Trophoblast cell (in vitro differentiated cells and primary cell): ENCODE results near the gene ZNF366.
A peak's percentile ranks its signal among the peaks of the same experiment; 100 is the strongest.

ENCODE experiments used
- DNase-seq, 2 donors: peaks; one replicate each; pipeline ENCODE4 v3.0.0-alpha.2; 2016
- H2AFZ ChIP-seq: 2 replicates; pipeline ENCODE4 v1.6.1; 2013; ENCODE audit warnings: low read length, moderate library complexity, mild to moderate bottlenecking; ENCODE audit not compliant: insufficient read depth, poor library complexity
- H2AK5ac ChIP-seq: 2 replicates; pipeline ENCODE4 v1.6.1; 2013; ENCODE audit warnings: mild to moderate bottlenecking, low read length
- H2BK120ac ChIP-seq: 2 replicates; pipeline ENCODE4 v1.6.1; 2013; ENCODE audit warnings: low read length, mild to moderate bottlenecking, moderate library complexity; ENCODE audit not compliant: insufficient read depth, poor library complexity
- H2BK12ac ChIP-seq: 2 replicates; pipeline ENCODE4 v1.6.1; 2013; ENCODE audit warnings: mild to moderate bottlenecking, low read length, moderate library complexity
- H2BK5ac ChIP-seq: 2 replicates; pipeline ENCODE4 v1.6.1; 2013; ENCODE audit warnings: low read length, low read depth, moderate library complexity, mild to moderate bottlenecking; ENCODE audit not compliant: poor library complexity
- H3K14ac ChIP-seq: 2 replicates; pipeline ENCODE4 v1.6.1; 2013; ENCODE audit warnings: mild to moderate bottlenecking, low read length
- H3K18ac ChIP-seq: 2 replicates; pipeline ENCODE4 v1.6.1; 2013; ENCODE audit warnings: mild to moderate bottlenecking, low read length
- H3K23ac ChIP-seq: 2 replicates; pipeline ENCODE4 v1.6.1; 2013; ENCODE audit warnings: low read length
- H3K27ac ChIP-seq: 2 replicates; pipeline ENCODE4 v1.5.1; 2013; ENCODE audit warnings: low read depth, mild to moderate bottlenecking, inconsistent platforms, low read length, moderate library complexity
- H3K27me3 ChIP-seq: 2 replicates; pipeline ENCODE4 v1.6.1; 2013; ENCODE audit warnings: inconsistent platforms, mild to moderate bottlenecking, low read length, moderate library complexity; ENCODE audit not compliant: insufficient read depth
- H3K36me3 ChIP-seq, 2 experiments: 1 replicate in 1 of 2; 2 replicates in 1 of 2; pipeline ENCODE4 v1.6.1; 2013; ENCODE audit warnings: low read length in 2 of 2, mild to moderate bottlenecking in 2 of 2, moderate library complexity in 1 of 2; ENCODE audit not compliant: insufficient read depth in 2 of 2, control insufficient read depth in 1 of 2
- H3K4ac ChIP-seq: 2 replicates; pipeline ENCODE4 v1.6.1; 2013; ENCODE audit warnings: low read depth, mild to moderate bottlenecking, low read length, moderate library complexity
- H3K4me1 ChIP-seq, 2 experiments: 1 replicate in 1 of 2; 2 replicates in 1 of 2; pipeline ENCODE4 v1.6.1; 2013; ENCODE audit warnings: low read length in 2 of 2, mild to moderate bottlenecking in 2 of 2, moderate library complexity in 1 of 2; ENCODE audit not compliant: insufficient read depth in 2 of 2, control insufficient read depth in 1 of 2
- H3K4me2 ChIP-seq: 2 replicates; pipeline ENCODE4 v1.6.1; 2013; ENCODE audit warnings: inconsistent platforms, mild to moderate bottlenecking, low read length, moderate library complexity
- H3K4me3 ChIP-seq: 2 replicates; pipeline ENCODE4 v1.5.1; 2013; ENCODE audit warnings: mild to moderate bottlenecking, low read depth, low read length, inconsistent platforms
- H3K79me1 ChIP-seq: one replicate; pipeline ENCODE4 v1.6.1; 2013; ENCODE audit warnings: low read length
- H3K79me2 ChIP-seq: 2 replicates; pipeline ENCODE4 v1.6.1; 2013; ENCODE audit warnings: low read length, mild to moderate bottlenecking; ENCODE audit not compliant: control insufficient read depth, insufficient read depth, poor library complexity
- H3K9ac ChIP-seq: 2 replicates; pipeline ENCODE4 v1.6.1; 2013; ENCODE audit warnings: mild to moderate bottlenecking, low read length
- H3K9me3 ChIP-seq: 2 replicates; pipeline ENCODE4 v1.6.1; 2013; ENCODE audit warnings: low read depth, mild to moderate bottlenecking, control low read depth, inconsistent platforms, low read length; ENCODE audit not compliant: insufficient read depth
- H4K12ac ChIP-seq: 2 replicates; pipeline ENCODE4 v1.6.1; 2013; ENCODE audit warnings: low read depth, mild to moderate bottlenecking, low read length, moderate library complexity
- H4K8ac ChIP-seq: 2 replicates; pipeline ENCODE4 v1.6.1; 2013; ENCODE audit warnings: low read depth, mild to moderate bottlenecking, low read length, moderate library complexity
- H4K91ac ChIP-seq: one replicate; pipeline ENCODE4 v1.6.1; 2013; ENCODE audit warnings: low read depth, mild to moderate bottlenecking, low read length, moderate library complexity
- WGBS: extraction: QIAGEN DNeasy Blood & Tissue Kit; methylation state at CpG from one replicate; pipeline ENCODE4 v1.1.7; 2013; ENCODE audit warnings: missing lambda C conversion rate; ENCODE audit not compliant: insufficient read length, insufficient coverage; ENCODE audit errors: extremely low coverage; 5-methylcytosine and 5-hydroxymethylcytosine counted together

Gene ZNF366

DNA sequence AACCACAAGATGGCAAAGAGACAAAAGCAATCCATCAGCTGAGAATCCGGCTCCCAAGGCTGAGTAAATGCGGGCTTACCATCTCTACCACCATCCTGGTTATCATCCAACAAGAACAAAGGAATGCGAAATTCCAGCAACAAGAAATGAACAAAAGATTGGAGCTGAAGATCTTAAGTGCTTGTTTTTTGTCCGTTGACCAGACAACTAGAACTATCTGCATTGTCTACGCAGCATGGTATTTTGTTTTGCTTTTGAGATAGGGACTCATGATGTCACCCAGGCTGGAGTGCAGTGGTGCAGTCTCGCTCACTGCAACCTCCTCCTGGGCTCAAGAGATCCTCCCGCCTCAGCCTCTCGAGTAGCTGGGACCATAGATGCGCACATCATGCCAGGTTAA is 88.9 kb downstream of the ZNF366 start:
- Histone ChIP-seq H3K18ac (no peak overlapping the region), H3K9ac (no peak overlapping the region), H3K23ac (no peak overlapping the region), H3K27ac (no peak overlapping the region), H2AFZ (no peak overlapping the region), H4K12ac (no peak overlapping the region), H2BK12ac (no peak overlapping the region), H2BK5ac (no peak overlapping the region), H3K4me3 (no peak overlapping the region), H3K4ac (no peak overlapping the region), H3K14ac (no peak overlapping the region), H3K79me1 (peaks cover 2% of the 10 kb centered on the region), H2AK5ac (no peak overlapping the region), H4K8ac (no peak overlapping the region), H3K4me1 (peaks cover 0 to 4% of the 10 kb centered on the region in 2 experiments), H4K91ac (no peak overlapping the region), H3K9me3 (peaks cover 9% of the 10 kb centered on the region), H2BK120ac (no peak overlapping the region), H3K27me3 (no peaks in the 10 kb centered on the region), H3K79me2 (no peaks in the 10 kb centered on the region), H3K4me2 (no peak overlapping the region), H3K36me3 (no peaks in the 10 kb centered on the region)
- WGBS: no CpG with 5 or more reads among the region's 9 CpGs
- DNase-seq: peak; percentile 78 to 97

DNA sequence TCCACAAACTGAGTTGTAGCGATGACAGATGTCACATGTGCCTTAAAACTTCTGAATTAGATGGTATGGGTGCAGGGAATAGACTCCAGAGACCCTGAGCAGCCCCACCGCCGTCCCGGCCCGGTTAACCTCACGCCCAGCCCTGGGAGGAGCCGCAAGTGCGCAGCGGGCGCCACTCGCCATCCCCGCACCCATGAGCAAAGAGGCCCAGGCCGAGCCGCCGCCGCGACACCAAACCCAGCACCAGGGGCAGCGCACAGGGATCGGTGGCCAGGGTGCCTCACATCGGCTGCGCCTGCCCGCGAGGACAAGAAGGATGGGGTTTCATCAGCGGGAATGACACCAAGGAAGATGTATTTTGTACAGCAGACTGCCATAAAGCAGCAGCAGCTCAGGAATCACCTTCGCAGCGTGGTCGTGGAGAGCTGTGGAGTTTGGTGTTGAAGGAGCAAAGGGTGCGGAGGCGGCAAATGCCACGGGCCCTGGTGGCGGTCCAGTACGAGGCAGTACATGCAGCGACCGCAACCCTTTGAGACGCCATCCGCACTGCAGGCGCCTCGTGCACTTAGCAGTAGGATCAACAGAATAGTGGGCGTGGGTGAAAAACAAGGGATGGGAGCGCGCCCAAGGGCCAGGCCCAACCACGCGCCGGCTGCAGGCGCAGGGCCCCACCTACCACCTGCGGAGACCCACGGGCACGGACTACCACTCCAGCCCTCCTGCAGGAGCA is 89.7 kb downstream of the ZNF366 start:
- no peak overlapping the region for H4K12ac ChIP-seq
- no peak overlapping the region for H2BK12ac ChIP-seq
- no peak overlapping the region for H2AFZ ChIP-seq
- H3K36me3 ChIP-seq: no peaks in the 10 kb centered on the region
- no peak overlapping the region for H3K4ac ChIP-seq
- WGBS: no CpG with 5 or more reads among the region's 48 CpGs
- H3K18ac ChIP-seq: no peak overlapping the region
- H3K4me3 ChIP-seq: no peak overlapping the region
- DNase-seq: no peak
- no peak overlapping the region for H2AK5ac ChIP-seq
- no peak overlapping the region for H3K14ac ChIP-seq
- no peak overlapping the region for H4K8ac ChIP-seq
- H3K27ac ChIP-seq: no peak overlapping the region
- H3K79me1 ChIP-seq: peaks cover 2% of the 10 kb centered on the region
- H4K91ac ChIP-seq: peak overlapping the region; percentile 36
- peaks cover 2 to 11% of the 10 kb centered on the region in 2 experiments for H3K4me1 ChIP-seq
- H3K9ac ChIP-seq: no peak overlapping the region
- no peak overlapping the region for H2BK5ac ChIP-seq
- H3K4me2 ChIP-seq: no peak overlapping the region
- H3K9me3 ChIP-seq: peaks cover 9% of the 10 kb centered on the region
- H3K27me3 ChIP-seq: no peaks in the 10 kb centered on the region
- H2BK120ac ChIP-seq: no peak overlapping the region
- H3K23ac ChIP-seq: no peak overlapping the region
- H3K79me2 ChIP-seq: no peaks in the 10 kb centered on the region

DNA sequence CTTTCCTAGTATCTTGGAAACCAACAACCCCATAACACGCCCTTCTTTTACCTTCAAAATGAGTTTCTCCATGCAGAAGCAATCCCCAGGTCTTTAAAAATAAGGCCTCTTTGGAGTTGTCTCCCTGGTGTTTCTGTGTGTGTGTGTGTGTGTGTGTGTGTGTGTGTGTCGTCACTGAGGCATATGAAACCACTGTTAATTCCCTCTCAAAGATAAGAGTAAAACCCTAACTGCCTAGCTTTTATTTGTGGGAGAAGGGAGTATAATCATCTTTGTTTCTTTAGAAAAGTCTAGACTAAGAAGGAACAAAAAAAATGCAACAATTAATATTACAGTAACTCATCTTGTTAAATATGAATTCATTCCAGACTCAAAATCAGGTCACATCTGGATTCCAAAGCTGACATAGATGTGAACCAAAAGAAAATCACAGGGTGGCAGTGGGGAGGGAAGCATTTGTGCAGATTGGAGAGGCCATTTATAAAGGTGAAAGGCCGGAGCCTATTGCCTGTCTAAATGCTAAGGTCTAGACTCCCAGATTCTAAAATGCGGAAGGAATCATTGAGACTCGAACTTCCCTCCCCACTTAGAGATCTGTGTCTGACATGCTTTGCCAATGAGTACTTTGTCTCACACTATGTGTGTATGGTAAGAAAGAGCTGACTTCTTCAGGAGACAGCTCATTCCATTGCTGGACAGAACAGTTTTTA is 91.4 kb downstream of the ZNF366 start:
- Histone ChIP-seq H3K9me3 (peaks cover 9% of the 10 kb centered on the region), H3K9ac (no peak overlapping the region), H3K4me2 (no peak overlapping the region), H3K4me1 (peaks cover 7 to 15% of the 10 kb centered on the region in 2 experiments), H3K27ac (no peak overlapping the region), H3K79me1 (peaks cover 9% of the 10 kb centered on the region), H2BK120ac (no peak overlapping the region), H3K4ac (no peak overlapping the region), H3K23ac (no peak overlapping the region), H4K8ac (no peak overlapping the region), H3K27me3 (no peaks in the 10 kb centered on the region), H3K14ac (no peak overlapping the region), H4K91ac (no peak overlapping the region), H2AK5ac (no peak overlapping the region), H2AFZ (no peak overlapping the region), H3K18ac (no peak overlapping the region), H3K36me3 (no peaks in the 10 kb centered on the region), H2BK5ac (no peak overlapping the region), H2BK12ac (no peak overlapping the region), H3K4me3 (no peak overlapping the region), H4K12ac (no peak overlapping the region), H3K79me2 (no peaks in the 10 kb centered on the region)
- WGBS: no CpG with 5 or more reads among the region's 5 CpGs
- DNase-seq: peak; percentile 55 to 82

DNA sequence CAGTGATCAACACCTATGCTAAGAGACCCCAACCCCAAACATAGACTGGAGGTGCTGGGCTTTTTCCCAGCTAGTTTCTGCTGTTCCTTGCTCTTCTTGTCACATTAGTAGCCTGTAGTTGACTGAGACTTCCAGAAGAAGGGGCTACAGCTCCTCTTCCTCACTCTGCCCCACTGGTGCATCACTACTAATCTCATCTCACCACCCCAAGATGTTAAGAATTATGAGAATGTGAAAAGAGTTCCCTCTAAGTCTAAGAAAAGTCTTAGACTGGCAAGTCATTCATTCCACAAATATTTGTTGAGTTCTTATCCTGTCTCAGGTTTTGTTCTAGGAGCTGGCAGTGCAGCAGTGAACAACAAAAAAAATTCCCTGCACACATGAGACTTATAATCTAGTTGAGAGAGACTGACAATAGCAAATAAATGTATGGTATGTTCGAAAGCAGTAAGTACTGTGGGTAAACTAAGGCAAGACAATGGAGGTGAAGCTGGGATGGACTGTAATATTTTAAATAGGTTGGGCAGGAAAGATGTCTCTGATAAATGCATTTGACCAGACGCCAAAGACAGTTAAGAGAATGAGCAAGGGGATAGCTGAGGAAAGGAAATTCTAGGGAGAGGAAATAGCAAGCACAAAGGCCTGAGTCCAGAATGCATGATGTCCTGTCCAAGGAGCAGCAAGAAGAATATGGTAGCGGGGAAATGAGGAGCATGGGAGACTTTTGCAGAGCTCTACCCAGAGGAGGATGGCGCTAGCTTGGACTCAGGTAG is 94.7 kb downstream of the ZNF366 start:
- Histone ChIP-seq H3K9me3 (peaks cover 3% of the 10 kb centered on the region), H2AK5ac (peak overlapping the region; percentile 41), H3K18ac (no peak overlapping the region), H3K27ac (peak overlapping the region; percentile 58), H3K36me3 (no peaks in the 10 kb centered on the region), H2BK12ac (peak overlapping the region; percentile 71), H4K12ac (no peak overlapping the region), H2BK120ac (peak overlapping the region; percentile 93), H3K14ac (peak overlapping the region; percentile 79), H3K9ac (no peak overlapping the region), H3K4me3 (no peak overlapping the region), H3K4ac (peak overlapping the region; percentile 68), H3K79me2 (no peaks in the 10 kb centered on the region), H3K23ac (no peak overlapping the region), H3K27me3 (no peaks in the 10 kb centered on the region), H4K91ac (peak overlapping the region; percentile 42), H2AFZ (no peak overlapping the region), H4K8ac (peak overlapping the region; percentile 44), H3K79me1 (peaks cover 12% of the 10 kb centered on the region), H3K4me2 (peak overlapping the region; percentile 8), H2BK5ac (peak overlapping the region; percentile 71), H3K4me1 (peaks cover 9 to 15% of the 10 kb centered on the region in 2 experiments)
- peak in 1 of 2 donors; percentile 65 for DNase-seq
- no CpG with 5 or more reads among the region's 4 CpGs for WGBS
